Stomach (tissue), 9 donors: ENCODE measurements around the gene KRT38. TPM values are rescaled to one million over a fixed set of nuclear protein-coding genes. Genes with fewer than 3 reads are reported as not detected.
A peak's percentile ranks its signal among the peaks of the same experiment; 100 is the strongest.

ENCODE experiments used
- DNase-seq, 2 donors: peaks; one replicate each; pipeline versions ENCODE4 v3.0.0 to v3.0.0-alpha.2; 2013 to 2019
- H3K27ac ChIP-seq, 5 donors: fragments of 200-600 bp in 4 of 5; sonication (generic) in 4 of 5; one replicate each; pipeline ENCODE4 v1.5.1; 2013 to 2019; ENCODE audit warnings: mild to moderate bottlenecking in 1 of 5, moderate library complexity in 1 of 5
- H3K27me3 ChIP-seq, 3 donors: fragments of 200-600 bp; sonication (generic); one replicate each; pipeline ENCODE4 v1.5.1; 2017 to 2019; ENCODE audit warnings: mixed run types in 1 of 3
- H3K36me3 ChIP-seq, 4 donors: fragments of 200-600 bp; sonication (generic); 1 replicate in 3 of 4; 2 replicates in 1 of 4; pipeline ENCODE4 v1.5.1; 2016 to 2019
- H3K4me1 ChIP-seq, 4 donors: fragments of 200-600 bp; sonication (generic); one replicate each; pipeline ENCODE4 v1.5.1; 2016 to 2019
- H3K4me3 ChIP-seq, 4 donors: fragments of 200-600 bp; sonication (generic) in 3 of 4; one replicate each; pipeline ENCODE4 v1.5.1; 2016 to 2019; ENCODE audit warnings: mild to moderate bottlenecking in 1 of 4
- H3K9me3 ChIP-seq, 4 donors: fragments of 200-600 bp; sonication (generic); one replicate each; pipeline ENCODE4 v1.5.1; 2016 to 2019
- EP300 ChIP-seq: sonication (generic); formaldehyde crosslinking; IDR thresholded peaks from one replicate; pipeline ENCODE4 v1.6.1; 2017; ENCODE audit warnings: antibody characterized with exemption
- POLR2A ChIP-seq, 4 donors: fragments of 450-650 bp; IDR thresholded peaks; one replicate each; pipeline ENCODE4 v1.6.1; 2016; ENCODE audit warnings: antibody characterized with exemption in 4 of 4, control low read depth in 2 of 4, mild to moderate bottlenecking in 1 of 4, moderate library complexity in 1 of 4
- POLR2AphosphoS5 ChIP-seq, 3 donors: sonication (generic); formaldehyde crosslinking; IDR thresholded peaks; one replicate each; pipeline ENCODE4 v1.6.1; 2016; ENCODE audit warnings: antibody characterized with exemption in 3 of 3
- WGBS, 5 donors: extraction: QIAGEN DNeasy Blood & Tissue Kit in 3 of 5; methylation state at CpG; one replicate each; pipeline versions ENCODE4 v1.1.5 to v1.1.7; 2013 to 2018; 5-methylcytosine and 5-hydroxymethylcytosine counted together
- intact Hi-C: fragments of 100-400 bp; cut with DNase I; formaldehyde crosslinking; loops from one replicate; pipeline ENCODE4 v1.15.1; 2023; ENCODE audit warnings: low total_unique reads
- polyA plus RNA-seq, 3 donors: library from polyadenylated mRNA; stranded (reverse); fragments of 200-250 nt; gene quantifications; one replicate each; pipeline ENCODE4 v1.2.3, GENCODE V29; 2013
- total RNA-seq, 5 donors: library from RNA; depleted of rRNA; stranded (reverse); fragments of >200 nt; gene quantifications; one replicate each; pipeline versions ENCODE4 v1.1.0 to v1.2.3, GENCODE V29; 2014 to 2016
- TF ChIP-seq, protein P1 (sequence below), 7 experiments: fragments of 450-650 bp in 4 of 7; fragments of 200-600 bp in 3 of 7; sonication (generic) in 3 of 7; IDR thresholded peaks; one replicate each; pipeline ENCODE4 v1.5.1; 2016 to 2019; ENCODE audit warnings: antibody characterized with exemption in 7 of 7, control low read depth in 2 of 7, mild to moderate bottlenecking in 1 of 7
- donor health status: healthy with polysubstance abuse.
- donor health status: Bipolar disorder and iron deficiency.
- donor health status: healthy.

KRT38 gene
- total and polyA plus RNA-seq, 8 donors: not detected

DNA sequence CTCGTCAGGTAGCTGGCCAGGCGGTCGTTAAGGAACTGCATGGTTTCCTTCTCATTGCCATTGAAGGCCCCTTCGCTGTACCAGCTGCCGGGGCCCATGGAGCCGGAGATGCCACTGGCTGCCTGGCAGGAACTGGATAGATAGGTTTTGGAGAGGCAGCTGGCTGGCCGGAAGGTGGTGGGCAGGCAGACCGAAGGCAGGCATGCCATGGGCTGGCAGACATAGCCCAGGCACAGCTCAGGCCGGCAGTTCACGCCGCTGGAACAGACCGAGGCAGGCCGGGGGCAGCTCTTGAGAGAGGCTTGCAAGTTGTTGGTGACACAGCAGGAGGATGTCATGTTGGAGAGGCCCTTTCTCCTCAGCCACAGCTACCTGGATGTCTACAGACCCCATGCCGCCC lies 26.2 kb upstream of the KRT38 start, which contains the start of gene KRT32:
Gene KRT32 (minus strand): TSS at position 399 of the 400 bp plus-strand sequence. CDS start 61 bp downstream, at position 338.
- H3K4me1 ChIP-seq: peaks cover 0 to 11% (median 3%) of the 10 kb centered on the region in 4 donors
- WGBS, 5 donors: 89 to 96% (median 93%) methylated on average over 8 to 14 of the region's 14 CpGs
- intact Hi-C loops: no loop called here

DNA sequence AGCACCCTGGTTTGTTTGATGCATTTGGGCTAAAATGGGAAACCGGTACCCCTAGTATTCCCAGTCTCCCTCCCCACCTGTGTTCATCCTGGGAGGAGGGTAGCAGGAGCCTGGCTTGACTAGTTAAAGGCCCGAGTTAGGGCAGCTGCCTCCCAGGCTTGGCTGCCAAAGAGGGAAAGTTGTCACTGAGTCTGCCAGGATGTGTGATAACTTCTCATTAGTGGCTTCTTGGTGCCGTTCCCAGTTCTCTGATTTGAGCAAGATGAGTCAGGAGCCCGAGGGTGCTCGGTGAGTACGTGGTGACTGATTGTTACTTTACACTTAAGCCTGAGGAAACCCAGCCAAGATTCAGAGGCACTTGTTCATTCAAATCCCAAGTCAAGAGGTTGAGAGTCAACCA lies 23.9 kb upstream of the KRT38 start:
- H3K4me3 ChIP-seq: no peak overlapping the region
- intact Hi-C loops: no loop called here
- DNase-seq: peak; percentile 59 to 64
- WGBS, 5 donors: 12 to 25% (median 21%) methylated on average over 6 of the region's 6 CpGs
- TF ChIP-seq, protein P1, sequence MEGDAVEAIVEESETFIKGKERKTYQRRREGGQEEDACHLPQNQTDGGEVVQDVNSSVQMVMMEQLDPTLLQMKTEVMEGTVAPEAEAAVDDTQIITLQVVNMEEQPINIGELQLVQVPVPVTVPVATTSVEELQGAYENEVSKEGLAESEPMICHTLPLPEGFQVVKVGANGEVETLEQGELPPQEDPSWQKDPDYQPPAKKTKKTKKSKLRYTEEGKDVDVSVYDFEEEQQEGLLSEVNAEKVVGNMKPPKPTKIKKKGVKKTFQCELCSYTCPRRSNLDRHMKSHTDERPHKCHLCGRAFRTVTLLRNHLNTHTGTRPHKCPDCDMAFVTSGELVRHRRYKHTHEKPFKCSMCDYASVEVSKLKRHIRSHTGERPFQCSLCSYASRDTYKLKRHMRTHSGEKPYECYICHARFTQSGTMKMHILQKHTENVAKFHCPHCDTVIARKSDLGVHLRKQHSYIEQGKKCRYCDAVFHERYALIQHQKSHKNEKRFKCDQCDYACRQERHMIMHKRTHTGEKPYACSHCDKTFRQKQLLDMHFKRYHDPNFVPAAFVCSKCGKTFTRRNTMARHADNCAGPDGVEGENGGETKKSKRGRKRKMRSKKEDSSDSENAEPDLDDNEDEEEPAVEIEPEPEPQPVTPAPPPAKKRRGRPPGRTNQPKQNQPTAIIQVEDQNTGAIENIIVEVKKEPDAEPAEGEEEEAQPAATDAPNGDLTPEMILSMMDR (IDR thresholded peaks at IDR 0.05): no peak
- TF ChIP-seq POLR2AphosphoS5 (IDR thresholded peaks at IDR 0.05): peak in 2 of 3 donors; percentile 66 to 72
- no peak for TF ChIP-seq EP300
- no peak for TF ChIP-seq POLR2A (IDR thresholded peaks at IDR 0.05)
- peaks cover 0 to 11% (median 3%) of the 10 kb centered on the region in 4 donors for H3K4me1 ChIP-seq
- H3K27me3 ChIP-seq: no peaks in the 10 kb centered on the region
- H3K36me3 ChIP-seq: no peaks in the 10 kb centered on the region
- H3K9me3 ChIP-seq: peaks cover 0 to 10% (median 0%) of the 10 kb centered on the region in 4 donors
- no peak overlapping the region for H3K27ac ChIP-seq

More for the DNA sequence above, 26.2 kb upstream of the KRT38 start, which contains the start of gene KRT32:
- H3K27ac ChIP-seq: no peak within 1 kb of the TSS
- no peak within 1 kb of the TSS for H3K4me3 ChIP-seq
- no peak for DNase-seq
- no peaks in the 10 kb centered on the region for H3K27me3 ChIP-seq
- TF ChIP-seq EP300: no peak
- no peak for TF ChIP-seq POLR2A (IDR thresholded peaks at IDR 0.05)
- TF ChIP-seq, protein P1 (IDR thresholded peaks at IDR 0.05): no peak
- TF ChIP-seq POLR2AphosphoS5 (IDR thresholded peaks at IDR 0.05): no peak
- no peaks in the 10 kb centered on the region for H3K36me3 ChIP-seq
- H3K9me3 ChIP-seq: peaks cover 0 to 12% (median 4%) of the 10 kb centered on the region in 4 donors

DNA sequence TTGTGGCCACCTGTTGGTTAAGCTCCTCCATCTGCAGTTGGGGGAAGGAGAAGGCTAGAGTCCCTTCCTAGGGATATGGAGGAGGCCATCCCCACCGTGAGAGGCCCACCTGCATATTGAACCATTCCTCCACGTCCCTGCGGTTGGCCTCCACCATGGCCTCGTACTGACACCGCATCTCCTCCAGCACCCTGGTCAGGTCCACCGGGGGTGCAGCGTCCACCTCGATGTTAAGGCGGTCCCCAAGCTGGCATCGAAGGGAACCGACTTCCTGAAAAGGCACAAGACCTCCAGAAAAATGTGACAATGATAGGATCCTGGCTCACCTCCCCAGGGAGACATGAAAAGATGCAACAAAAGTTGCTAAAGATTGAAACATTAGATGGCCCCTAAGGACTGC lies 23.4 kb upstream of the KRT38 start:
- no peaks in the 10 kb centered on the region for H3K27me3 ChIP-seq
- no peak for DNase-seq
- no peak overlapping the region for H3K27ac ChIP-seq
- intact Hi-C loops: no loop called here
- 88 to 96% (median 91%) methylated on average over 11 of the region's 11 CpGs for WGBS, 5 donors
- H3K9me3 ChIP-seq: peaks cover 0 to 10% (median 0%) of the 10 kb centered on the region in 4 donors
- no peak overlapping the region for H3K4me3 ChIP-seq
- TF ChIP-seq, protein P1 (IDR thresholded peaks at IDR 0.05): no peak
- no peak for TF ChIP-seq POLR2A (IDR thresholded peaks at IDR 0.05)
- TF ChIP-seq EP300: no peak
- no peak for TF ChIP-seq POLR2AphosphoS5 (IDR thresholded peaks at IDR 0.05)
- no peaks in the 10 kb centered on the region for H3K36me3 ChIP-seq
- peaks cover 0 to 11% (median 3%) of the 10 kb centered on the region in 4 donors for H3K4me1 ChIP-seq

DNA sequence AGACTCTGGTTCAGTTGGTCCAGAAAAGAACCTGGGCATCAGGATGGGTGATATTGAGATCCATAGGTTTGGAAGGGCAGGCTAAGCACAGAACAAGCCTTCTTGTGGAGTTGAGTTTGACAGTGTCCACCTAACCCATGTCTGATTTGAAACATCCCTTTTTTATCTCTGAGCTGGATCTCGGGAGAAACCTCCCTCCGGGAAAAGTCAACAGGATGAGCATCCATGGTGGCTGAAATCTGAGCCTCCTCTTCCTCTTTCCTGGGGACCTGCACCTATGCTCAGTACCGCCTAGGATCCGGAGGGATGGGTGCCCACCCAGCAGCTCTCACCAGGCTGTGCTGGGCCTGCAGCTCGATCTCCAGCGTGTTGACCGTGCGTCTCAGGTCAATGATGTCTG lies 23.0 kb upstream of the KRT38 start:
- intact Hi-C loops: no loop called here

More for the DNA sequence above, 23.0 kb upstream of the KRT38 start:
- peaks cover 0 to 11% (median 3%) of the 10 kb centered on the region in 4 donors for H3K4me1 ChIP-seq
- no peaks in the 10 kb centered on the region for H3K27me3 ChIP-seq
- H3K9me3 ChIP-seq: peaks cover 0 to 10% (median 0%) of the 10 kb centered on the region in 4 donors
- 93 to 95% (median 94%) methylated on average over 8 of the region's 8 CpGs for WGBS, 5 donors
- TF ChIP-seq POLR2AphosphoS5 (IDR thresholded peaks at IDR 0.05): no peak
- TF ChIP-seq, protein P1 (IDR thresholded peaks at IDR 0.05): no peak
- no peak for TF ChIP-seq POLR2A (IDR thresholded peaks at IDR 0.05)
- TF ChIP-seq EP300: no peak
- no peak for DNase-seq
- no peaks in the 10 kb centered on the region for H3K36me3 ChIP-seq
- H3K27ac ChIP-seq: no peak overlapping the region
- H3K4me3 ChIP-seq: no peak overlapping the region
